NCI-H2029 treated with DMSO at 0.1 percent for 48 hours (cell line): ENCODE data around the gene PFDN5.

Experiments
- DNase-seq: peaks from one replicate; lab custom pipeline; 2025; lab: John Stamatoyannopoulos, UW

Gene PFDN5

GRCh38 chr12:53295070-53295890 is at the start of gene PFDN5:
Gene PFDN5, plus strand, starts transcription at chr12:53295542. Its CDS starts 26 bp downstream, at chr12:53295568.
- peak; percentile 46 for DNase-seq

GRCh38 chr12:53251477-53252348 is 43.6 kb upstream of the PFDN5 start:
- DNase-seq: peak; percentile 22

GRCh38 chr12:53252349-53252916 is 42.9 kb upstream of the PFDN5 start:
- DNase-seq: no peak

- no peak for DNase-seq
Measured at GRCh38 chr12:53253298-53253697, 42.0 kb upstream of the PFDN5 start.

- no peak for DNase-seq
Measured at GRCh38 chr12:53254816-53255545, 40.4 kb upstream of the PFDN5 start.

- no peak for DNase-seq
Measured at GRCh38 chr12:53255996-53256395, 39.3 kb upstream of the PFDN5 start.

- DNase-seq: peak; percentile 73
Measured at GRCh38 chr12:53258541-53259539, 36.5 kb upstream of the PFDN5 start.

- DNase-seq: no peak
Measured at GRCh38 chr12:53259891-53260290, 35.5 kb upstream of the PFDN5 start.

GRCh38 chr12:53265783-53266182 is 29.6 kb upstream of the PFDN5 start:
- DNase-seq: no peak

GRCh38 chr12:53267306-53267998 is 27.9 kb upstream of the PFDN5 start:
- no peak for DNase-seq

- no peak for DNase-seq
Measured at GRCh38 chr12:53267999-53268629, 27.2 kb upstream of the PFDN5 start, which contains the start of gene ESPL1. Gene ESPL1, plus strand, starts transcription at chr12:53268299. Its CDS starts 468 bp downstream, at chr12:53268767.

GRCh38 chr12:53268630-53269562 is 26.4 kb upstream of the PFDN5 start:
- DNase-seq: no peak

- no peak for DNase-seq
Measured at GRCh38 chr12:53274445-53274844, 20.9 kb upstream of the PFDN5 start.

- DNase-seq: no peak
Measured at GRCh38 chr12:53276511-53276910, 18.8 kb upstream of the PFDN5 start.

GRCh38 chr12:53277981-53278380 is 17.4 kb upstream of the PFDN5 start:
- DNase-seq: no peak

- no peak for DNase-seq
Measured at GRCh38 chr12:53279283-53279869, 16.0 kb upstream of the PFDN5 start.

GRCh38 chr12:53279888-53280498 is 15.3 kb upstream of the PFDN5 start:
- DNase-seq: no peak
